Neural progenitor cell (in vitro differentiated cells): Measurements from ENCODE around the gene CRTC3.

ENCODE experiments used
- CTCF ChIP-seq: fragments of 200-600 bp; sonication (generic); IDR thresholded peaks from 2 replicates; pipeline ENCODE4 v1.5.1; 2017; ENCODE audit warnings: antibody characterized with exemption, mild to moderate bottlenecking
- EZH2phosphoT487 ChIP-seq: fragments of 200-600 bp; sonication (generic); IDR thresholded peaks from 2 replicates; pipeline ENCODE4 v1.6.1; 2017; ENCODE audit warnings: antibody characterized with exemption

DNA sequence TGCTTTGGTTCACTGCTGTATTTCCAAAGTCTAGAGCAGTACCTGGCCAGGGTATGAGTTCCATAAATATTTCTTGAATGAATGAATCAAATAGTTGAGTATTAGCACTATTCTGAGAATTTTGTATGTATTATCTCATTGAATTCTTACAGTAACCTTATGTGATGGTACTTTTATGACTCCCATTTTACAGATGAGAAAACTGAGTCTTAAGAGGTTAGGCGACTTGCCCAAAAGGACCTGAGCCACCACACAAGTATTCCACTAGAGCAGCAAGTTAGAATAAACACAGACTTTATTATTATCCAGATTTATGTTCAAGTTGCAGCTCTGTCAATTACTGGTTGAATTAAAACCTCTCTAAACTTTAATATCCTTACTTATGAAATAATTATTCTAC, 29.4 kb downstream of the CRTC3 start:
- TF ChIP-seq CTCF (no peak), EZH2phosphoT487 (no peak)
